Measurements from ENCODE around the gene IREB2.
"Not testable (repeated sequence)": the region's sequence is repeated elsewhere in the genome, so short reads cannot be mapped to it uniquely, and the experiment has no call there.

Gene IREB2

GRCh38 chr15:78437762-78438618 lies at the start of gene IREB2:
IREB2 (plus strand) TSS chr15:78438216; CDS start chr15:78438338, 122 bp downstream.
- DNase-seq = peak; percentile 96 to 98 (median 98)

- no peak for DNase-seq
Observed at GRCh38 chr15:78388865-78389264, 49.2 kb upstream of the IREB2 start.

- DNase-seq = no peak
Observed at GRCh38 chr15:78389322-78389721, 48.7 kb upstream of the IREB2 start.

- no peak for DNase-seq
Observed at GRCh38 chr15:78389738-78390137, 48.3 kb upstream of the IREB2 start.

GRCh38 chr15:78390242-78390641 lies 47.8 kb upstream of the IREB2 start:
- DNase-seq = no peak

- no peak for DNase-seq
Observed at GRCh38 chr15:78390826-78391225, 47.2 kb upstream of the IREB2 start.

- no peak for DNase-seq
Observed at GRCh38 chr15:78391781-78392180, 46.2 kb upstream of the IREB2 start.

- DNase-seq = no peak
Observed at GRCh38 chr15:78392430-78392829, 45.6 kb upstream of the IREB2 start.

GRCh38 chr15:78393137-78393536 lies 44.9 kb upstream of the IREB2 start:
- no peak for DNase-seq

- DNase-seq = no peak
Observed at GRCh38 chr15:78394026-78394425, 44.0 kb upstream of the IREB2 start.

GRCh38 chr15:78394981-78395616 lies 42.9 kb upstream of the IREB2 start:
- no peak for DNase-seq

GRCh38 chr15:78396186-78396814 lies 41.7 kb upstream of the IREB2 start:
- DNase-seq = no peak

GRCh38 chr15:78396976-78397375 lies 41.0 kb upstream of the IREB2 start:
- DNase-seq = no peak

GRCh38 chr15:78397382-78397781 lies 40.6 kb upstream of the IREB2 start:
- no peak for DNase-seq

- no peak for DNase-seq
Observed at GRCh38 chr15:78398076-78398825, 39.8 kb upstream of the IREB2 start.

GRCh38 chr15:78399091-78399490 lies 38.9 kb upstream of the IREB2 start:
- no peak for DNase-seq

- no peak for DNase-seq
Observed at GRCh38 chr15:78402061-78402610, 35.9 kb upstream of the IREB2 start.

GRCh38 chr15:78404125-78404524 lies 33.9 kb upstream of the IREB2 start:
- DNase-seq = no peak

- DNase-seq = not testable (repeated sequence)
Observed at GRCh38 chr15:78404796-78405195, 33.2 kb upstream of the IREB2 start.

- DNase-seq = no peak
Observed at GRCh38 chr15:78405336-78405924, 32.6 kb upstream of the IREB2 start.

- no peak for DNase-seq
Observed at GRCh38 chr15:78406016-78406585, 31.9 kb upstream of the IREB2 start.
